GM12872 (cell line): ENCODE data around the gene CALML4.

Source experiments
- TF ChIP-seq, protein P1 (sequence below): IDR thresholded peaks from 3 replicates; pipeline ENCODE4 v1.5.1; 2011; ENCODE audit warnings: low read depth, mild to moderate bottlenecking, low read length, moderate library complexity; ENCODE audit not compliant: insufficient read depth

The CALML4 gene

DNA sequence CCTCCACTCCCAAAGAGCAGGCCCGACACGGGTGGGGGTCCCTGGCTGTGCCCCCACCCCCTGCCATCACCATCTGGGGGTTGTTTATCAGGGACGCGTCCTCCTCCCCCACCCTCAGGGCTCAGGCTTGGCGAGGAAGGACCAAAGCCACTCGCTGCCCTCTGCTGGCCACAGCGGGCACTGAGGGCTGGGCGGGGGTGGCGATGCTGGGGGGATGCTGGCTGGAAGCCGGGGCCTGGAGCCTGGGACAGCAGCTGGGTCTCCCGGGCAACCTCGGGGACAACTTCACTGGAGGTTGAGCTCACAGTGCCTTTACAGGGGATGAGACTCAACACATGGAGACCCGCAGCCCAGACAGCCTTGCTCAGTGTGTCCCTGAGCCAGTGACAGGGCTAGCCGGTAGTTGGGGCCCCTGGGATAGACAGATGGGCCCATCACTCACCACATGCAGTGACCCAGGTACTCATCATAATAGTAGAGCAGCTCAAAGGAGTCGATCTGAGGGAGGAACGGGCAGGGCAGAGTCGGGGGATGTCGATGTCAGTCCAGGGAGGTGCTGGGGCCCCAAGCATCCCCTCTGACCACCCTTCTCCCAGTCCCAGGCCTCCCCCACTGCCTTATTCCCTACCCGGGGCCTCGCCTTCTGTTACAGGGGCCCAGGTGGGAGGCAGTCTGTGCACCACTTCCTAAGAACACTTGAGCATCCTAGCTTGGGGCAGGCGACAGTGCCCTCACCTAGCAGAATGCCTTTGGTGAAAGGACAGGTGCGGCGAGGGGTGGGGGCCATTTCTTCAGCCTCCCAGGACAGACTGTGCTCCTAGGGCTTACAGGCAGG is 5.9 kb upstream of the CALML4 start:
- TF ChIP-seq, protein P1, sequence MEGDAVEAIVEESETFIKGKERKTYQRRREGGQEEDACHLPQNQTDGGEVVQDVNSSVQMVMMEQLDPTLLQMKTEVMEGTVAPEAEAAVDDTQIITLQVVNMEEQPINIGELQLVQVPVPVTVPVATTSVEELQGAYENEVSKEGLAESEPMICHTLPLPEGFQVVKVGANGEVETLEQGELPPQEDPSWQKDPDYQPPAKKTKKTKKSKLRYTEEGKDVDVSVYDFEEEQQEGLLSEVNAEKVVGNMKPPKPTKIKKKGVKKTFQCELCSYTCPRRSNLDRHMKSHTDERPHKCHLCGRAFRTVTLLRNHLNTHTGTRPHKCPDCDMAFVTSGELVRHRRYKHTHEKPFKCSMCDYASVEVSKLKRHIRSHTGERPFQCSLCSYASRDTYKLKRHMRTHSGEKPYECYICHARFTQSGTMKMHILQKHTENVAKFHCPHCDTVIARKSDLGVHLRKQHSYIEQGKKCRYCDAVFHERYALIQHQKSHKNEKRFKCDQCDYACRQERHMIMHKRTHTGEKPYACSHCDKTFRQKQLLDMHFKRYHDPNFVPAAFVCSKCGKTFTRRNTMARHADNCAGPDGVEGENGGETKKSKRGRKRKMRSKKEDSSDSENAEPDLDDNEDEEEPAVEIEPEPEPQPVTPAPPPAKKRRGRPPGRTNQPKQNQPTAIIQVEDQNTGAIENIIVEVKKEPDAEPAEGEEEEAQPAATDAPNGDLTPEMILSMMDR = peak; percentile 82

GRCh38 chr15:68210409-68210756 is 5.3 kb upstream of the CALML4 start:
- TF ChIP-seq, protein P1 = no peak

- TF ChIP-seq, protein P1 = no peak
Observed at GRCh38 chr15:68209735-68210408, 4.7 kb upstream of the CALML4 start.

DNA sequence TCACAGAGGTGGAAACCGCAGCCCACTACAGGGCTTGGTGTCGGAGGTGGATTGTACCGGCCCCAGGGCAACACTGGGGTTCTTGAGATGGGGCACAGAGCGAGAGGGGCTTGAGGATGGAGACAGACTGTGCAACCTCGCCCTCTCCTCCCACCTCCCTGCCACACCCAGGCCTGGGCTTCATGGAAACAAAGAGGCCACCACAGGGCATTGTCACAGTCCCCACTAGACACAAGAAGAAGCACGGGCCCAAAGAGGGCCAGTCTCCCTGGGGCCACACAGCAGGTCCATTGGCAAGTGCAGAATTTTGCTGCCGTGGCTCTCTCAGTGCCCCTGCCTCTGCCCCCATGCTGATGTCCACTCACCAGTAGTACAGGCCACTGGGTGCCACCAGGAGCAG is 4.1 kb upstream of the CALML4 start:
- TF ChIP-seq, protein P1 = no peak

GRCh38 chr15:68208636-68209240 is 3.6 kb upstream of the CALML4 start:
- TF ChIP-seq, protein P1 = no peak

- TF ChIP-seq, protein P1 = no peak
Observed at GRCh38 chr15:68208136-68208535, 3.0 kb upstream of the CALML4 start.

GRCh38 chr15:68207176-68207935 is 2.2 kb upstream of the CALML4 start:
- TF ChIP-seq, protein P1 = no peak
